Type B pancreatic cell (in vitro differentiated cells): ENCODE measurements around the gene ERICH6. TPM values are rescaled to one million over a fixed set of nuclear protein-coding genes. Genes with fewer than 3 reads are reported as not detected.

ENCODE experiments used
- DNase-seq: peaks from one replicate; pipeline ENCODE4 v3.0.0; 2021; ENCODE audit warnings: mixed read lengths; ENCODE audit not compliant: unreplicated experiment; ENCODE audit errors: extremely low spot score
- H3K27ac Mint-ChIP-seq: 2 replicates; pipeline ENCODE4 v1.8.0; 2021; ENCODE audit warnings: mild to moderate bottlenecking, mixed read lengths
- H3K27me3 Mint-ChIP-seq: 2 replicates; pipeline ENCODE4 v1.8.0; 2021; ENCODE audit warnings: mixed read lengths
- H3K36me3 Mint-ChIP-seq: 2 replicates; pipeline ENCODE4 v1.8.0; 2021; ENCODE audit warnings: mixed read lengths
- H3K4me1 Mint-ChIP-seq: one replicate; pipeline ENCODE4 v1.8.0; 2021; ENCODE audit warnings: mixed read lengths; ENCODE audit not compliant: unreplicated experiment
- H3K4me3 Mint-ChIP-seq: 2 replicates; pipeline ENCODE4 v1.8.0; 2021; ENCODE audit warnings: mild to moderate bottlenecking, mixed read lengths
- H3K9me3 Mint-ChIP-seq: 2 replicates; pipeline ENCODE4 v1.8.0; 2021; ENCODE audit warnings: mixed read lengths
- CTCF ChIP-seq: fragments of 200-600 bp; sonication (generic); conservative IDR thresholded peaks from 2 replicates; pipeline ENCODE4 v1.5.0; 2021; ENCODE audit warnings: antibody characterized with exemption, mild to moderate bottlenecking
- total RNA-seq: library from RNA; stranded (reverse); gene quantifications from 2 replicates; pipeline ENCODE4 v1.2.1, GENCODE V29; 2021; ENCODE audit warnings: low replicate concordance

ERICH6 gene
- total RNA-seq, 1 donor from 2014 or later: not detected

DNA sequence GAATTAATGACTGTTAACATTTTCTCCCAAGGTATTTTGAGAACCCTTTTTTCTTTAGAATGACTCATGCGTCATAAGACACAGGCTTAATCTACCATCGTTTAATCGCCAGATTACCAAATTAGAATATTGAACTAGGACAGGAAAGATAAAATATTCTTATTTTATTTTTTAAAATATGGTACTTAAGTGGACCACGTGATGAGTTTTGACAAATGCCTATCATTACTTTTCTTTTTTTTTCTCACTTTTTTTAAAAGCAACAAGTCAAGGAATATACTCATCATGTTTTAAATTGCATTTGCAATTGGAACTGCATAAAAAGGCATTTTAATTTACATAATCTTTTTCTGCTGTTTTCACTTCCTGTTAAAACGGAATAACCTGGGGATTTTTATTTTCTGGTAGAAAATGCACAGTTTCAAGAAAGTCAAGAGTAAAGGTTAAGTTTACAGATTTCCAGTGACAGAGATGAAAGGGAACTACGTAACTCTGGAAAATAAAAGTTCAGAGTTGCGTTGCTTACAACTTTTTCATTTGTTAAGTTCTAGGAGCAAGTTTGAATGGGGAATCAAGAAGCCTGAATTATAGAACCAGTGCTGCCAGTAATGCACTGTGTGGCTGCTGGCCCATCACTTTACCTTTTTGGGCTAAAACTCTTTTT lies 35.6 kb upstream of the ERICH6 start:
- H3K27ac Mint-ChIP-seq: no peak overlapping the region
- no peaks in the 10 kb centered on the region for H3K27me3 Mint-ChIP-seq
- no peak for DNase-seq
- H3K4me1 Mint-ChIP-seq: peaks cover 29% of the 10 kb centered on the region
- H3K9me3 Mint-ChIP-seq: no peaks in the 10 kb centered on the region
- H3K4me3 Mint-ChIP-seq: no peak overlapping the region
- no peak for TF ChIP-seq CTCF
- peaks cover 16% of the 10 kb centered on the region for H3K36me3 Mint-ChIP-seq

GRCh38 chr3:150738688-150739087 lies 35.0 kb upstream of the ERICH6 start:
- H3K27ac Mint-ChIP-seq: peak overlapping the region; percentile 64
- no peaks in the 10 kb centered on the region for H3K9me3 Mint-ChIP-seq
- no peak for DNase-seq
- H3K27me3 Mint-ChIP-seq: no peaks in the 10 kb centered on the region
- no peak for TF ChIP-seq CTCF
- H3K4me3 Mint-ChIP-seq: no peak overlapping the region
- H3K36me3 Mint-ChIP-seq: peaks cover 16% of the 10 kb centered on the region
- peaks cover 23% of the 10 kb centered on the region for H3K4me1 Mint-ChIP-seq

GRCh38 chr3:150737874-150738679 lies 34.4 kb upstream of the ERICH6 start:
- Mint-ChIP-seq H3K4me3 (no peak overlapping the region), H3K36me3 (peaks cover 16% of the 10 kb centered on the region), H3K27me3 (no peaks in the 10 kb centered on the region), H3K4me1 (peaks cover 17% of the 10 kb centered on the region), H3K9me3 (no peaks in the 10 kb centered on the region), H3K27ac (peak overlapping the region; percentile 64)
- TF ChIP-seq CTCF: no peak
- no peak for DNase-seq

GRCh38 chr3:150736903-150737832 lies 33.4 kb upstream of the ERICH6 start:
- H3K4me1 Mint-ChIP-seq: peaks cover 17% of the 10 kb centered on the region
- H3K27me3 Mint-ChIP-seq: no peaks in the 10 kb centered on the region
- DNase-seq: no peak
- TF ChIP-seq CTCF: no peak
- H3K4me3 Mint-ChIP-seq: no peak overlapping the region
- H3K27ac Mint-ChIP-seq: peak overlapping the region; percentile 16
- H3K9me3 Mint-ChIP-seq: no peaks in the 10 kb centered on the region
- H3K36me3 Mint-ChIP-seq: peaks cover 9% of the 10 kb centered on the region

GRCh38 chr3:150736316-150736719 lies 32.6 kb upstream of the ERICH6 start:
- Mint-ChIP-seq H3K4me3 (no peak overlapping the region), H3K27me3 (no peaks in the 10 kb centered on the region), H3K9me3 (no peaks in the 10 kb centered on the region), H3K36me3 (peaks cover 3% of the 10 kb centered on the region), H3K27ac (peak overlapping the region; percentile 37), H3K4me1 (peaks cover 16% of the 10 kb centered on the region)
- no peak for DNase-seq
- TF ChIP-seq CTCF: no peak
